OCI-LY1 (cell line): ENCODE data around the gene SYT7.

ENCODE experiments used
- EZH2 ChIP-seq: fragments of 200-600 bp; sonication (generic), shearing (Covaris generic); IDR thresholded peaks from 2 replicates; pipeline ENCODE4 v1.8.0; 2017; ENCODE audit warnings: borderline replicate concordance, mixed run types, mild to moderate bottlenecking, antibody characterized with exemption, low read length, moderate library complexity, mixed read lengths
- TF ChIP-seq, protein P1 (sequence below): fragments of 200-600 bp; sonication (generic), shearing (Covaris generic); IDR thresholded peaks from 2 replicates; pipeline ENCODE4 v1.5.1; 2017; ENCODE audit warnings: mild to moderate bottlenecking, antibody characterized with exemption, low read length, moderate library complexity, mixed read lengths

DNA sequence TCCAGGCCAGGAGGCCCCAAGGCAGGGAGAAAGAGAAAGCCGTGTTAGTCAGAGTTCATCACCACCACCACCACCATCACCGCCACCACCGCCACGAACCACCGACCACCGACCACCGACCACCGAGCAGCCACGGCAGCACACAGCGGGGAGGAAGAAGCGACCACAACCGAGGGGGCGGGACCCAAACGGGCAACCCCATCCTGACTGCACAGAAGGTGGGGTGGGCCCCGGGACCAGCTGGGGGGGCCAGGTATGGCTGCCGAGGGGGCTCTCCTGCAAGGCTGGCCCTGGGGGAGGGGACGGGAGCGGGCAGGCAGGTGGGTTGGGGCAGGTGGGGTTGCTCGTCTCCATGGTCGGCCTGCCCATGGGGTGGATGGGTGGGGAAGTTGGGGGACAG is 34.2 kb downstream of the SYT7 start:
- TF ChIP-seq, protein P1, sequence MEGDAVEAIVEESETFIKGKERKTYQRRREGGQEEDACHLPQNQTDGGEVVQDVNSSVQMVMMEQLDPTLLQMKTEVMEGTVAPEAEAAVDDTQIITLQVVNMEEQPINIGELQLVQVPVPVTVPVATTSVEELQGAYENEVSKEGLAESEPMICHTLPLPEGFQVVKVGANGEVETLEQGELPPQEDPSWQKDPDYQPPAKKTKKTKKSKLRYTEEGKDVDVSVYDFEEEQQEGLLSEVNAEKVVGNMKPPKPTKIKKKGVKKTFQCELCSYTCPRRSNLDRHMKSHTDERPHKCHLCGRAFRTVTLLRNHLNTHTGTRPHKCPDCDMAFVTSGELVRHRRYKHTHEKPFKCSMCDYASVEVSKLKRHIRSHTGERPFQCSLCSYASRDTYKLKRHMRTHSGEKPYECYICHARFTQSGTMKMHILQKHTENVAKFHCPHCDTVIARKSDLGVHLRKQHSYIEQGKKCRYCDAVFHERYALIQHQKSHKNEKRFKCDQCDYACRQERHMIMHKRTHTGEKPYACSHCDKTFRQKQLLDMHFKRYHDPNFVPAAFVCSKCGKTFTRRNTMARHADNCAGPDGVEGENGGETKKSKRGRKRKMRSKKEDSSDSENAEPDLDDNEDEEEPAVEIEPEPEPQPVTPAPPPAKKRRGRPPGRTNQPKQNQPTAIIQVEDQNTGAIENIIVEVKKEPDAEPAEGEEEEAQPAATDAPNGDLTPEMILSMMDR = no peak
- TF ChIP-seq EZH2 = no peak
